Subcutaneous adipose tissue (tissue), 4 donors: ENCODE measurements around the gene EVPLL. TPM values are rescaled to one million over a fixed set of nuclear protein-coding genes. Genes with fewer than 3 reads are reported as not detected.

ENCODE experiments used
- CTCF ChIP-seq: fragments of 450-650 bp; IDR thresholded peaks from one replicate; pipeline ENCODE4 v1.5.1; 2016; ENCODE audit warnings: low read depth, mild to moderate bottlenecking, control low read depth, antibody characterized with exemption, moderate library complexity
- total RNA-seq, 4 donors: library from RNA; depleted of rRNA; stranded (reverse); fragments of >200 nt; gene quantifications; one replicate each; pipeline ENCODE4 v1.1.0, GENCODE V29; 2016

The EVPLL gene
- total RNA-seq, 4 donors from 2014 or later = 0.85 TPM; not detected in 3

GRCh38 chr17:18370761-18371160 lies 6.8 kb upstream of the EVPLL start:
- no peak for TF ChIP-seq CTCF

- TF ChIP-seq CTCF = no peak
Measured at GRCh38 chr17:18371455-18371854, 6.1 kb upstream of the EVPLL start.

GRCh38 chr17:18374216-18374615 lies 3.4 kb upstream of the EVPLL start:
- TF ChIP-seq CTCF = no peak

- no peak for TF ChIP-seq CTCF
Measured at GRCh38 chr17:18378205-18378505, 577 bp downstream of the EVPLL start.

GRCh38 chr17:18379246-18380146 lies 1.9 kb downstream of the EVPLL start:
- no peak for TF ChIP-seq CTCF

- no peak for TF ChIP-seq CTCF
Measured at GRCh38 chr17:18380471-18381157, 3.0 kb downstream of the EVPLL start.

- TF ChIP-seq CTCF = no peak
Measured at GRCh38 chr17:18381158-18381952, 3.8 kb downstream of the EVPLL start.
